Duodenal mucosa (tissue), 2 donors: Measurements from ENCODE around the gene MACROD2.

ENCODE experiments used
- H3K27ac ChIP-seq: one replicate; pipeline ENCODE4 v1.7.0; 2013; ENCODE audit warnings: low read depth, low read length
- H3K27me3 ChIP-seq, 2 donors: one replicate each; pipeline ENCODE4 v1.7.0; 2013; ENCODE audit warnings: low read length in 2 of 2, control low read depth in 1 of 2; ENCODE audit not compliant: insufficient read depth in 2 of 2, control insufficient read depth in 1 of 2
- H3K36me3 ChIP-seq, 2 donors: one replicate each; pipeline ENCODE4 v1.7.0; 2013; ENCODE audit warnings: low read length in 2 of 2, control low read depth in 1 of 2; ENCODE audit not compliant: insufficient read depth in 2 of 2, control insufficient read depth in 1 of 2
- H3K4me1 ChIP-seq, 2 donors: one replicate each; pipeline ENCODE4 v1.7.0; 2013; ENCODE audit warnings: low read length in 2 of 2, control low read depth in 1 of 2; ENCODE audit not compliant: insufficient read depth in 2 of 2, control insufficient read depth in 1 of 2
- H3K4me3 ChIP-seq, 2 donors: one replicate each; pipeline ENCODE4 v1.7.0; 2013; ENCODE audit warnings: low read length in 2 of 2, low read depth in 1 of 2
- H3K9ac ChIP-seq, 2 donors: one replicate each; pipeline ENCODE4 v1.7.0; 2013; ENCODE audit warnings: low read length in 2 of 2, low read depth in 1 of 2
- H3K9me3 ChIP-seq, 2 donors: one replicate each; pipeline ENCODE4 v1.7.0; 2013; ENCODE audit warnings: low read length in 2 of 2, control low read depth in 1 of 2; ENCODE audit not compliant: control insufficient read depth in 1 of 2

MACROD2 gene

GRCh38 chr20:15319439-15319838, 1324.1 kb downstream of the MACROD2 start:
- H3K27ac ChIP-seq = no peak overlapping the region
- no peak overlapping the region for H3K9ac ChIP-seq

GRCh38 chr20:15320941-15321340, 1325.6 kb downstream of the MACROD2 start:
- no peaks in the 10 kb centered on the region for H3K36me3 ChIP-seq
- no peaks in the 10 kb centered on the region for H3K9me3 ChIP-seq
- no peak overlapping the region for H3K9ac ChIP-seq
- no peaks in the 10 kb centered on the region for H3K27me3 ChIP-seq
- no peaks in the 10 kb centered on the region for H3K4me1 ChIP-seq
- no peak overlapping the region for H3K27ac ChIP-seq
- no peak overlapping the region for H3K4me3 ChIP-seq

More at GRCh38 chr20:15319439-15319838, 1324.1 kb downstream of the MACROD2 start:
- Histone ChIP-seq H3K36me3 (no peaks in the 10 kb centered on the region), H3K27me3 (no peaks in the 10 kb centered on the region), H3K9me3 (no peaks in the 10 kb centered on the region), H3K4me3 (no peak overlapping the region), H3K4me1 (no peaks in the 10 kb centered on the region)

GRCh38 chr20:15327123-15327522, 1331.8 kb downstream of the MACROD2 start:
- Histone ChIP-seq H3K9ac (no peak overlapping the region), H3K4me3 (no peak overlapping the region), H3K4me1 (no peaks in the 10 kb centered on the region), H3K9me3 (no peaks in the 10 kb centered on the region), H3K27me3 (no peaks in the 10 kb centered on the region), H3K27ac (no peak overlapping the region), H3K36me3 (no peaks in the 10 kb centered on the region)

GRCh38 chr20:15328084-15328483, 1332.8 kb downstream of the MACROD2 start:
- Histone ChIP-seq H3K4me1 (no peaks in the 10 kb centered on the region), H3K27ac (no peak overlapping the region), H3K9me3 (no peaks in the 10 kb centered on the region), H3K9ac (no peak overlapping the region), H3K36me3 (no peaks in the 10 kb centered on the region), H3K4me3 (no peak overlapping the region), H3K27me3 (no peaks in the 10 kb centered on the region)

- no peaks in the 10 kb centered on the region for H3K36me3 ChIP-seq
- H3K4me3 ChIP-seq = no peak overlapping the region
- no peaks in the 10 kb centered on the region for H3K4me1 ChIP-seq
- H3K27me3 ChIP-seq = no peaks in the 10 kb centered on the region
- H3K9me3 ChIP-seq = no peaks in the 10 kb centered on the region
- no peak overlapping the region for H3K9ac ChIP-seq
- no peak overlapping the region for H3K27ac ChIP-seq
Measured at GRCh38 chr20:15332711-15333160, 1337.4 kb downstream of the MACROD2 start.

GRCh38 chr20:15333170-15333569, 1337.9 kb downstream of the MACROD2 start:
- H3K4me3 ChIP-seq = no peak overlapping the region
- no peaks in the 10 kb centered on the region for H3K4me1 ChIP-seq
- no peaks in the 10 kb centered on the region for H3K36me3 ChIP-seq
- H3K9ac ChIP-seq = no peak overlapping the region
- H3K27me3 ChIP-seq = no peaks in the 10 kb centered on the region
- H3K9me3 ChIP-seq = no peaks in the 10 kb centered on the region
- no peak overlapping the region for H3K27ac ChIP-seq

- no peaks in the 10 kb centered on the region for H3K36me3 ChIP-seq
- no peaks in the 10 kb centered on the region for H3K9me3 ChIP-seq
- no peak overlapping the region for H3K9ac ChIP-seq
- no peak overlapping the region for H3K4me3 ChIP-seq
- H3K27me3 ChIP-seq = no peaks in the 10 kb centered on the region
- no peak overlapping the region for H3K27ac ChIP-seq
- no peaks in the 10 kb centered on the region for H3K4me1 ChIP-seq
Measured at GRCh38 chr20:15336011-15336410, 1340.7 kb downstream of the MACROD2 start.

- no peaks in the 10 kb centered on the region for H3K27me3 ChIP-seq
- no peak overlapping the region for H3K4me3 ChIP-seq
- H3K9ac ChIP-seq = no peak overlapping the region
- no peak overlapping the region for H3K27ac ChIP-seq
- no peaks in the 10 kb centered on the region for H3K4me1 ChIP-seq
- H3K36me3 ChIP-seq = no peaks in the 10 kb centered on the region
- no peaks in the 10 kb centered on the region for H3K9me3 ChIP-seq
Measured at GRCh38 chr20:15336536-15336935, 1341.2 kb downstream of the MACROD2 start.

GRCh38 chr20:15339264-15339663, 1343.9 kb downstream of the MACROD2 start:
- H3K9me3 ChIP-seq = no peaks in the 10 kb centered on the region
- H3K9ac ChIP-seq = no peak overlapping the region
- H3K36me3 ChIP-seq = no peaks in the 10 kb centered on the region
- no peak overlapping the region for H3K4me3 ChIP-seq
- H3K27ac ChIP-seq = no peak overlapping the region
- no peaks in the 10 kb centered on the region for H3K4me1 ChIP-seq
- no peaks in the 10 kb centered on the region for H3K27me3 ChIP-seq

- no peak overlapping the region for H3K27ac ChIP-seq
- H3K36me3 ChIP-seq = no peaks in the 10 kb centered on the region
- no peaks in the 10 kb centered on the region for H3K27me3 ChIP-seq
- H3K4me3 ChIP-seq = no peak overlapping the region
- no peak overlapping the region for H3K9ac ChIP-seq
- no peaks in the 10 kb centered on the region for H3K9me3 ChIP-seq
- no peaks in the 10 kb centered on the region for H3K4me1 ChIP-seq
Measured at GRCh38 chr20:15342991-15343523, 1347.7 kb downstream of the MACROD2 start.

- Histone ChIP-seq H3K36me3 (no peaks in the 10 kb centered on the region), H3K4me1 (no peaks in the 10 kb centered on the region), H3K9me3 (no peaks in the 10 kb centered on the region), H3K27ac (no peak overlapping the region), H3K9ac (no peak overlapping the region), H3K27me3 (no peaks in the 10 kb centered on the region), H3K4me3 (no peak overlapping the region)
Measured at GRCh38 chr20:15345287-15345686, 1350.0 kb downstream of the MACROD2 start.
